DMS53 (cell line): ENCODE measurements around the gene USP6.
A peak's percentile ranks its signal among the peaks of the same experiment; 100 is the strongest.
"Not testable (repeated sequence)": the region's sequence is repeated elsewhere in the genome, so short reads cannot be mapped to it uniquely, and the experiment has no call there.

Experiments used
- DNase-seq: peaks from one replicate; lab custom pipeline; 2025; lab: John Stamatoyannopoulos, UW

USP6 gene

DNA sequence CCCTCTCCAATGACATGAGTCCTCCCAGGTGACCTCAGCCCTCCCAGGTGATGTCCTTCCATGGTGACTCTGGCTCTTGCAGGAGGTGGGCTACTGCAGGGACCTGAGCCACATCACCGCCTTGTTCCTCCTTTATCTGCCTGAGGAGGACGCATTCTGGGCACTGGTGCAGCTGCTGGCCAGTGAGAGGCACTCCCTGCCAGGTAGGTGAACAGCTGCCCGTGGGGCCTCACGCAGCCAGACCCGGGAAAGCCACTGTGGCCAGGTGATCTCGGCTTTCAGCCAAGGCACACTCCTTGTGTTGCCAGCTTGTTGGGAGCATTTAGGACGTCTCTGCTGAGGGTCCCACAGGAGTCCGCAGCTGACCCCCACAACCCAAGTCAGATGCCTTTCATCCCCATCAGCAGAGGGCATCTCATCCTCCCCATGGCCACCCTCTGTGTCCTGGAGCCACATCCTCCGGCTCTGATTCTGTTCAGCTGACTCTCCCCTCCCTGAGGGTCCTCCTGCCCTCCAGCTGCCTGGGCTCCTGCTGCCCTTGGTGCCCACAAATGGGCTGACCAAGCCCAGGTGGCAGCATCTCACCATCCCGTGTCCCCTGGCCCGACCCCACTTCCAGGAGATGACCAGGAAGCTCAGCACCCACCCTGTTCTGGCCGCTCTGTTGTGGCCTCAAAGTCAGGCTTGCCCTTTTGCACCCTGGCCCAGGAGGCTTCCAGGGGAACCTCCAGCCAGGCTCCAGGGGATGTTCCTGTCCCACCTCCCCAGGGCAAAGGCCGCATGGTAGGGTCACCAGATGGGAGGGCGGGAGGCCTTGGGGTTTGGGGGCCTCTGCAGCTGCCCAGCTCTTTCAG is 20.1 kb downstream of the USP6 start:
- peak; percentile 25 for DNase-seq

DNA sequence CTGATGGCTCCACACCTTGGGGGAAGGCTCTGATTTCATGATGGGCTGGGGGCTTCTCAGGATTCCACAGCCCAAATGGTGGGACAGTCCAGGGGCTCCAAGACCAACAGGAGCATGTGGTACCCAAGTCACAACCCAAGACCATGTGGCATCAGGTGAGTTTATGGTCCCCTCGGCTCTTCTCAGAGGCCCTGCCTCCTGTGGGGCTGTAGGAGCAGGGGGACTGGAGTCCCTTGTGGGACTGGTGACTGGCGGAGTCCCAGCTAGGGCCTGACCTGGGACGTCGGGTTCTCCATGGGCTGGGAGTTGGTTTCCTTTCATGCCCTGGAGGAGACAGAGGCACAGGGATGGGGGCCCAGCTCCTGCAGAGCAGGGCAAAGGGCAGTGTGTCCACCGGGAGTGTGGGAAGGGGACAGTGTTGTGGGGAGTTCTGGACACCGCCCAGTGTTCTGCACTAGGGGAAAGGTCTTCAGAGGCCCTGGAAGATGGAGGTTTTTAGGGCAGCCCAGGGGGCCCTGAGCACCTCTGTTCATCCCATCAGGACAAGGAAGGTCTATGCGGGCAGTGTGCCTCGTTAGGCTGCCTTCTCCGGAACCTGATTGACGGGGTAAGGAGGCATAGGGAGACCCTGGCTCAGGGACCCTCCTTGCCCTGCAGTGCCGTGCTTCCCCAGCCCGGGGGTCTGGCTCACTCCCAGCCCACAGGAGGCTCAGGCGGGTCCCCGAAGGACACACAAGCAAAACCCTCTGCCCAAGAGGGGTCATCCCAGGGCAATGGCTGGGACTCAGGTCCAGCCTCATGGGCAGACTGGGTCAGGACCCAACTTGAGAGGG is 21.0 kb downstream of the USP6 start:
- DNase-seq: not testable (repeated sequence)

DNA sequence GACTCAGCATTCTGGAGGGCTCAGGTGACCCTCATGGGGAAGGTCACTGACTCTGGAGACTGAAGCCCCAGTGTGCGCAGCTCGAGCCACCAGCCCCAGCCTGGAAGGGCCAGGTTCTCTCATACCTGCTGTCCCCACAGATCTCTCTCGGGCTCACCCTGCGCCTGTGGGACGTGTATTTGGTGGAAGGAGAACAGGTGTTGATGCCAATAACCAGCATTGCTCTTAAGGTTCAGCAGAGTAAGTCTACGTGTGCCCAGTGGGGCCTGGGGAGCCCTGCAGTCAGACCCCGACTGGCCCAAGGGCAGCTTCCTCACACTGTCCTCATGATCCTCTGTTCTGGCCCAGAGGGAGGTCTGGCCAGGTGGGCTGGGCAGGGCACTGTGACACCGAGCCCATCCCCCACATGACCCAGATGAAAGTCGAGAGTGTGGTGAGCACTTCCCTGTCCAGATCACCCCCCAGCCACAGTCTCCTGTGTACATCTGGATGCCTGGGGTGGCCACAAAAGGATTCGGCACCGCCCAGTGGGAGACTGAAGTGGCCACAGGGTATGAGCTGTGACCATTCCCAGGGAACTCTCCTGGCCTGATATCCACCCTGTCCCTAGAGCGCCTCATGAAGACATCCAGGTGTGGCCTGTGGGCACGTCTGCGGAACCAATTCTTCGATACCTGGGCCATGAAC is 21.8 kb downstream of the USP6 start:
- not testable (repeated sequence) for DNase-seq

DNA sequence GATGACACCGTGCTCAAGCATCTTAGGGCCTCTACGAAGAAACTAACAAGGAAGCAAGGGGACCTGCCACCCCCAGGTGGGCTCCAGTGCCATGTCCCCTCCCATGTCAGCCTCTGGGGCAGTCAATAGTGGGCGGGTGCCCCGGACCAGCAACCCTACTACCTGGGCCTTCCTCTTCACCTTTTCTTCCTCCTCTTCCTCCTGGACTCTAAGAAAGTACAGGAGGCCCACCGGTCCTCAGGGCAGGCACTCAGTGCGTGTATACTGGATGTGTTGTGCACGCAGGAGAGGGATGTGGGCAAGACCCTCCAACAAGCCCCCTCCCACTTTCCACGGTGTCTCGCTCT is 22.3 kb downstream of the USP6 start:
- not testable (repeated sequence) for DNase-seq

DNA sequence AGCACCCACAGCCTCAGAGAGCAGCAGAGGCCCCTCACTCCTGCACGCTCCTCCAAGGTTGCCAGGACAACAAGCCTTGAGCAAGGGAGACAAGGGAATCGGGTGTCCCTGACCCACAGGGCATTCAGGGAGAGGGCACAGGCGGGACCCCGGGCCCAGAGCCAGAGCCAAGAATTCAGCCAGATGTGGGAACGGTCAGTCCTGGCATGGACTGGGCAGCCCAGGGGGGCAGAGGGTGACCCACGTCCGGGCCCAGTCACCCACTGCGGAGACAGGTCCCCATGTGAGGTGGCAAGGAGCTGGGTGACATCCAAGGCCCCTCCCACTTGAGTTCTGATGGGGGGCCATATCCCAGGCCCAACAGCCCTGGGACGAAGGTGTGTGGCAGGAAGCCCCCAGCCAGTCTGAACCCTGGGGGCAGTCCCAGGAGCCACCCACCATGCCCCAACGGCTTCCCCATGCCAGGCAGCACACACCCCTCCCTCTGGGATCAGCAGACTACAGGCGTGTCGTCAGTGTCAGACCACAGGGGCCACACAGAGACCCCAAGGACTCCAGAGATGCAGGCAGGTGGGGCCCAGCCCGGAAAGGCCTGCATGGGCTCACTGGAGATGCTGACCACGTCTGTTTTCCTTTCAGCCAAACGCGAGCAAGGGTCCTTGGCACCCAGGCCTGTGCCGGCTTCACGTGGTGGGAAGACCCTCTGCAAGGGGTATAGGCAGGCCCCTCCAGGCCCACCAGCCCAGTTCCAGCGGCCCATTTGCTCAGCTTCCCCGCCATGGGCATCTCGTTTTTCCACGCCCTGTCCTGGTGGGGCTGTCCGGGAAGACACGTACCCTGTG is 23.0 kb downstream of the USP6 start:
- no peak for DNase-seq

DNA sequence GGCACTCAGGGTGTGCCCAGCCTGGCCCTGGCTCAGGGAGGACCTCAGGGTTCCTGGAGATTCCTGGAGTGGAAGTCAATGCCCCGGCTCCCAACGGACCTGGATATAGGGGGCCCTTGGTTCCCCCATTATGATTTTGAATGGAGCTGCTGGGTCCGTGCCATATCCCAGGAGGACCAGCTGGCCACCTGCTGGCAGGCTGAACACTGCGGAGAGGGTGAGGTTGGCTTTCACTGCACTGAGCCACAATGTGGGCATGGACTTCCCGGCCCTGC is 23.6 kb downstream of the USP6 start:
- DNase-seq: no peak

DNA sequence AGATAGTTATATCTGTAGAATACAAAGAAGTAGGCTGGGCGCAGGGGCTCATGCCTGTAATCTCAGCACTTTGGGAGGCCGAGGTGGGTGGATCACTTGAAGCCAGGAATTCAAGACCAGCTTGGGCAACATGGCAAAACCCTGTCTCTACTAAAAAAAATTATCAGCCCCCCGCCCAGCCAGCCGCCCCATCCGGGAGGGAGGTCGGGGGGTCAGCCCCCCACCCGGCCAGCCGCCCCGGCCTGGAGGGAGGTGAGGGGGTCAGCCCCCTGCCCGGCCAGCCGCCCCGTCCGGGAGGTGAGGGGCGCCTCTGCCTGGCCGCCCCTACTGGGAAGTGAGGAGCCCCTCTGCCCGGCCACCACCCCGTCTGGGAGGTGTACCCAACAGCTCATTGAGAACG is 27.0 kb downstream of the USP6 start:
- not testable (repeated sequence) for DNase-seq

DNA sequence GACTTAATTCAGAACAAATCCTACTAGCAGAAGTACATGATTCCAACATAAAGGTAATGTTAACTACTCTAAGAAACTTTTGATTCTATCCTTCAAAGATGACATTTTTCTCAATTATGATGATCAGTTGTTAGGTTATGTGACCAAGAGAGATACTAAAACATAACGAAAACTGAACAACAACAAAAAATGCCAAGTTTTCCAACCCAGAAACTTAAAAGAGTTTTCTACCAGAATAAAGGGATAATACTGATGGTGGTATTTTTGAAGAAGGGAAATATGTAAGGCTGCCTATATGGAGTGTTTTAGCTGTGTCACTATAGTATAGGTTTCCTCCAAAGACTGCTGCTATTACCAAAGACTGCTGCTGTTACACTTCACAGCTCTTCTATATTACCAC is 30.3 kb downstream of the USP6 start:
- DNase-seq: not testable (repeated sequence)

DNA sequence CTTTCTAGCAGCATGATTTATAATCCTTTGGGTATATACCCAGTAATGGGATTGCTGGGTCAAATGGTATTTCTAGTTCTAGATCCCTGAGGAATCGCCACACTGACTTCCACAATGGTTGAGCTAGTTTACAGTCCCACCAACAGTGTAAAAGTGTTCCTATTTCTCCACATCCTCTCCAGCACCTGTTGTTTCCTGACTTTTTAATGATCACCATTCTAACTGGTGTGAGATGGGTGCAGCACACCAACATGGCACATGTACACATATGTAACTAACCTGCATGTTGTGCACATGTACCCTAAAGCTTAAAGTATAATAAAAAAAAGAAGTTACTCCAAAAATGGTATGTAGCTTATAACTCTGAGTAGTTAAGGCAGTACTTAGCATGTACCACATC is 44.9 kb downstream of the USP6 start:
- DNase-seq: not testable (repeated sequence)

DNA sequence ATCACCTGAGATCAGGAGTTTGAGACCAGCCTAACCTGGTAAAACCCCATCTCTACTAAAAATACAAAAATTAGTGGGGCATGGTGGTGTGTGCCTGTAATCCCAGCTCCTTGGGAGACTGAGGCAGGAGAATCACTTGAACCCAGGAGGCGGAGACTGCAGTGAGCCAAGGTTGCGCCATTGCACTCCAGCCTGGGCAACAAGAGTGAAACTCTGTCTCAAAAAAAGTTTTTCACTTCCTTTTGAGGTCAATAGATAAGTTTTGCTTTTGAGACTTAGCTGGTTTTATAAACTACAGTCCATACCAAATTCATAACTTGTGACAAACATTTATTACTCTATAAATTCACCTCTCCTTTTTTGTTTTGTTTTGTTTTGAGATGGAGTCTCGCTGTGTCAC is 46.0 kb downstream of the USP6 start:
- DNase-seq: not testable (repeated sequence)

DNA sequence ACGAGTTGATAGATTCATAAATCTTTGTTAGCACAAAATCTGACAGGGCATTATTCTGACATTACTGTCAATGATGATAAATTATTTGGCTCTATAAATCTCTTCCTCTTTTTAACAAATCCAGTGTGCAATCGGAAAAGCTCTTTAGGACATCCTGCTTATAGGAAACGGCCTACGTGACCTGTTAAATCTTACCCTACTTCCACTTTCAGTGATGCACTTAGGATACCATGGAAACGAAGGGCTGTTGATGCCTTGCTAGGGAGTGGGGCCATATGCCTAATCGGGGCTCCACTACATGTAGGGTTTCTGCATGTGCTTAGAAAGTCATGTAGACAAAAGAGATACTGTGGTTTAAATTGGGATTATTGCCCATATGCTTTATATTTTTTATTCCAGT is 48.6 kb downstream of the USP6 start:
- DNase-seq: no peak

DNA sequence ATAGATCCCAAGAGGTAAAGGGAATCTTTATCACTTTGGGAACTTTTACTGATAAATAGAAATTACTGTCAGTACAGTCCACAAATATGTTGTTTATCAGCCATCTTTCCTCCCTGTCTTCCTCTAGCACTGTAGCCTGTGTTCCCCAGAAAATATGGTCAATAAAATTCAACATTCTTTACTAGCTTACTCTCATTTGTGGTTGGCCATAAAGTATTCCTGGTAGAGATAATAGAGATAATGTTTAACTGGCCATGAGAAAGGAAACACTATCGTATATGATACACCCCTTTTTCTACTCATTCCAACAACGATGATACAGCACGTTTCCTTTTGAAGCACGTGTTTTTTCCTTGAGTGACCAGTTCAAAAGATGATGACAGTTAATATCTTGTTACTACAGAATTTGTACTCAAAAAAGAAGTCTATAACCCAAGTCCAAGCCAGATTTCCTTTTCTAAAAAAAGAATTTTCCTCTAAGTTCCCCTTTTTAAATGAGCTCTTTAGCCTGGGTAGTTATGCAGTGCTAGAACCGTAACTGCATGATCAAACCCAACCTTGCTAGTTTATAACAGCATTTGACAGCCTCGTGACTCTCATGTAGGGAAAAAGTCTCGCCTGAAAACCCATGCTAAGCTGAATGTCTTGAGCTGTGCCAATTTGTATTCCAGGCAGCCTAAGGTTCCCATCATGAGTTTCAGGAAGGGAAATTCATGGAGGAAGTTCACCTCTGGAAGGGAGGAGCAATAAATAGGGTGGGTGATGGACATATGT is 50.1 kb downstream of the USP6 start:
- DNase-seq: not testable (repeated sequence)

DNA sequence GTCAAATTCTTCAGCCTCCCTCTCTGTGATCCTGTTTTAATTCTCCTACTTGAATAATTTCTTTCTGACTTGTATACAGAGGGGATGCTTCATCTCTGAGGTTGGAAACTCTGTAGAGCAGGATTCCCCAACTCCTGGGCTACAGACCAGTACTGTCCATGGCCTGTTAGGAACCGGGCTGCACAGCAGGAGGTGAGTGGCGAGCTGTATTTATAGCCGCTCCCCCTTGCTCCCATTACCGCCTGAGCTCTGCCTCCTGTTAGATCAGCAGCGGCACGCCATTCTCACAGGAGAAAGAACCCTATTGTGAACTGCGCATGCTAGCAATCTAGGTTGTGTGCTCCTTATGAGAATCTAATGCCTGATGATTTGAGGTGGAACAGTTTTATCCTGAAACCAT is 59.2 kb downstream of the USP6 start:
- not testable (repeated sequence) for DNase-seq

DNA sequence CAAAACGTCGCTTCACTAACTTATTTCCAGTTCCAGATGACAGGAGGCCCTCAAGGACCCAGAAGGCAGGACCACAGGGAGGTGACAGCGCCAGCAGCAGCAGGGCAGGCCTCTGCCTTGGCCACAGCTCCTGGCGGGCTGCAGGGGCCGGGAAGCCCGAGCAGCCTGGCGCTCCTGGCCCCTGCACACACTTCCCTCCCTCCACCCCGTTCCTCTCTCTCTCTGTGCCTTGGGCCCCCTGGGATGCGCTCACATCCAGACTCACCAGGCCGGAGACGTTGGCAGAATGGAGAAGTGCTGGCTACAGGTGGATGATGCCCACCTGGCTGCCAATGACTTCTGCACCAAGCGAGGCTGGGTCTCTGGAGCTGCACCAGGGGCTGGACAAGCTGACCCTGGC is 63.2 kb downstream of the USP6 start:
- DNase-seq: no peak

DNA sequence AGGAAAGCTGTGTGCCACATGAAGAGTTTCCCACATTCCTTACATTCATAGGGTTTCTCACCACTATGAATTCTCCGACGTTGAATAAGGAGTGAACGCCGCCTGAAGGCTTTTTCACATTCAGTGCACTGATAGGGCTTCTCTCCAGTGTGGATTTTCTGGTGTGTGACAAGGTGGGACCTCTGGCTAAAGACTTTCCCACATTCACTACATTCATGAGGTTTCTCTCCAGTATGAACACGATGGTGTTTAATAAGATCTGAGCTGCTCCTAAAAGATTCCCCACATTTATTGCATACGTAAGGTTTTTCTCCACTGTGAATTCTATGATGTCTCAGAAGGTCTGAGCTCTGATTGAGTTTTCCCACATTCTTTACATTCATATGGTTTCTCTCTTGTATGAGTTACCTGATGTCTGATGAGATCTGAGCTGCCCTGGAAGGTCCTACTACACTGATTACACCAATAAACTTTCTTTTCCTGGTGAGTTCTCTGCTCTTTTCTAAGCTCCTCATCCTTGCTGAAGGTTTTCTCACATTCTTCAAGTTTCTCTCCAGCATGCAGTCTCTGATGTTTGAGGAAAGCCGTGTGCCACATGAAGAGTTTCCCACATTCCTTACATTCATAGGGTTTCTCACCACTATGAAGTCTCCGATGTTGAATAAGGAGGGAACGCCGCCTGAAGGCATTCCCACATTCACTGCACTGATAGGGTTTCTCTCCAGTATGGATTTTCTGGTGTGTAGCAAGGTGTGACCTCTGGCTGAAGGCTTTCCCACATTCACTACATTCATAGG is 65.9 kb downstream of the USP6 start:
- DNase-seq: peak; percentile 22

DNA sequence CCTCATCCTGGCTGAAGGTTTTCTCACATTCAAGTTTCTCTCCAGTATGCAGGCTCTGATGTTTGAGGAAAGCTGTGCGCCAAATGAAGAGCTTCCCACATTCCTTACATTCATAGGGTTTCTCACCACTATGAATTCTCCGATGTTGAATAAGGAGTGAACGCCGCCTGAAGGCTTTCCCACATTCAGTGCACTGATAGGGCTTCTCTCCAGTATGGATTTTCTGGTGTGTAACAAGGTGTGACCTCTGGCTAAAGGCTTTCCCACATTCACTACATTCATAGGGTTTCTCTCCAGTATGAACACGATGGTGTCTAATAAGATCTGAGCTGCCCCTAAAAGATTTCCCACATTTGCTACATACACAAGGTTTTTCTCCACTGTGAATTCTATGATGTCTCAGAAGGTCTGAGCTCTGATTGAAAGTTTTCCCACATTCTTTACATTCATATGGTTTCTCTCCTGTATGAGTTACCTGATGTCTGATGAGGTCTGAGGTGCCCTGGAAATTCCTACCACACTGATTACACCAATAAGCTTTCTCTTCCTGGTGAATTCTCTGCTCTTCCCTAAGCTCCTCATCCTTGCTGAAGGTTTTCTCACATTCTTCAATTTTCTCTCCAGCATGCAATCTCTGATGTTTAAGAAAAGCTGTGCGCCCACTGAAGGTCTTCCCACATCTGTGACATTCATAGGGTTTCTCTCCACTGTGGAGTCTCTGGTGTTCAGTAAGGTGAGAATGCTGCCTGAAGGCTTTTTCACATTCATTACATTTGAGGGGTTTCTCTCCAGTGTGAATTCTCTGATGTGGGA is 67.0 kb downstream of the USP6 start:
- DNase-seq: no peak

DNA sequence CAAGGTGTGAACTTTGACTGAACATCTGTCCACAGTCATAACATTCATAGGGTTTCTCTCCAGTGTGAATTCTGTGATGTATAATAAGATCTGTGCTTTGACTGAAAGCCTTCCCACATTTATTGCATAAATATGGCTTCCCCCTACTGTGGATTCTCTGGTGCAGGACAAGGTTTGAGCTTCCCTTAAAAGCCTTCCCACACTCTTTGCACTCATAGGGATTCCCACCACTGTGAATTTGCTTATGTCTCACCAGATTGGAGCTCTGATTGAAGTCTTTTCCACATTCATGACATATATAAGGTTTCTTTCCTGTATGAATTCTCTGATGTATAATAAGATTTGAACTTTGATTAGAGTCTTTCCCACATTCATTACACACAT is 67.6 kb downstream of the USP6 start:
- no peak for DNase-seq

DNA sequence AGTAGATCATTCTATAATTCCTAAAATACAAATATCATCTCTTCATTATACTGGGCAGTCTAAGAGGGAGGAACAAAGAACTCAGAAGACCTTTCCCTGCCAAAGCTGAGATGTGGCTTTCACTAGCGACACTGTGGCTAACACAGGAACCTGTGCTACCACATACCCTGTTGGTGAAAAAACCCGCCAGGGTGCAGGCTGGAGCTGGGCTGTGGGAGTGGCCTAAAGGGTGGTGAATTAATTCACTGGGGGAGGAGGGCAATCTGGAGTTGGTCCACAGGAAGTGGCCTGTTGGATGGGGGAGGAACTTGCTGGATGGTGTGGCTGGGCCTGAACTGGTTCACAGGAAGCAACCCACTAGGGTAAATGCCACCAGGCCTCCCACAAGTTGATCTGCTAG is 68.5 kb downstream of the USP6 start:
- DNase-seq: no peak
